Spleen (tissue), 11 donors: Measurements from ENCODE around the gene MYH7B. TPM values are rescaled to one million over a fixed set of nuclear protein-coding genes. Genes with fewer than 3 reads are reported as not detected.

Source experiments
- DNase-seq: peaks from one replicate; pipeline ENCODE4 v3.0.0-alpha.2; 2020
- H3K27ac ChIP-seq, 8 donors: fragments of 200-600 bp; sonication (generic) in 7 of 8; 1 replicate in 4 of 8; 2 replicates in 4 of 8; pipeline versions ENCODE4 v1.5.0 to v1.8.0; 2016 to 2021; ENCODE audit warnings: inconsistent platforms in 4 of 8, mild to moderate bottlenecking in 4 of 8, moderate library complexity in 1 of 8
- H3K27me3 ChIP-seq, 7 donors: fragments of 200-600 bp; sonication (generic) in 6 of 7; replicated peaks in 1 of 7; 1 replicate in 4 of 7; 2 replicates in 3 of 7; pipeline versions ENCODE4 v1.5.0 to v1.8.0; 2016 to 2021; ENCODE audit warnings: inconsistent platforms in 3 of 7, mild to moderate bottlenecking in 1 of 7
- H3K36me3 ChIP-seq, 6 donors: fragments of 200-600 bp; sonication (generic) in 5 of 6; 1 replicate in 4 of 6; 2 replicates in 2 of 6; pipeline versions ENCODE4 v1.5.0 to v1.8.0; 2016 to 2021; ENCODE audit warnings: inconsistent platforms in 2 of 6
- H3K4me1 ChIP-seq, 6 donors: fragments of 200-600 bp; sonication (generic) in 5 of 6; 1 replicate in 3 of 6; 2 replicates in 3 of 6; pipeline versions ENCODE4 v1.5.0 to v1.8.0; 2016 to 2021; ENCODE audit warnings: inconsistent platforms in 3 of 6
- H3K4me3 ChIP-seq, 8 donors: fragments of 200-600 bp; sonication (generic) in 7 of 8; 1 replicate in 4 of 8; 2 replicates in 4 of 8; pipeline versions ENCODE4 v1.5.0 to v1.8.0; 2016 to 2021; ENCODE audit warnings: inconsistent platforms in 4 of 8, mild to moderate bottlenecking in 4 of 8, moderate library complexity in 2 of 8
- H3K9me3 ChIP-seq, 8 donors: fragments of 200-600 bp; sonication (generic) in 7 of 8; 1 replicate in 4 of 8; 2 replicates in 4 of 8; pipeline versions ENCODE4 v1.5.0 to v1.8.0; 2016 to 2021; ENCODE audit warnings: inconsistent platforms in 4 of 8
- CTCF ChIP-seq, 11 experiments: fragments of 200-600 bp in 7 of 11; fragments of 450-650 bp in 4 of 11; sonication (generic) in 4 of 11; IDR thresholded peaks in 8 of 11; conservative IDR thresholded peaks in 3 of 11; 1 replicate in 7 of 11; 2 replicates in 4 of 11; pipeline versions ENCODE4 v1.4.0 to v1.8.0; 2016 to 2021; ENCODE audit warnings: antibody characterized with exemption in 11 of 11, inconsistent platforms in 4 of 11, mild to moderate bottlenecking in 1 of 11
- POLR2A ChIP-seq, 3 donors: fragments of 450-650 bp; IDR thresholded peaks; one replicate each; pipeline ENCODE4 v1.5.1; 2017; ENCODE audit warnings: antibody characterized with exemption in 3 of 3, mild to moderate bottlenecking in 1 of 3
- POLR2AphosphoS5 ChIP-seq, 3 donors: sonication (generic); formaldehyde crosslinking; IDR thresholded peaks; one replicate each; pipeline ENCODE4 v1.5.1; 2017; ENCODE audit warnings: antibody characterized with exemption in 3 of 3
- WGBS, 5 donors: extraction: QIAGEN DNeasy Blood & Tissue Kit in 3 of 5; methylation state at CpG; one replicate each; pipeline versions ENCODE4 v1.1.5 to v1.1.7; 2013 to 2018; 5-methylcytosine and 5-hydroxymethylcytosine counted together
- intact Hi-C: fragments of 100-400 bp; cut with DNase I; formaldehyde crosslinking; loops from one replicate; pipeline ENCODE4 v1.15.0; 2023; ENCODE audit warnings: low total_unique reads
- polyA plus RNA-seq, 3 donors: library from polyadenylated mRNA; stranded (reverse); fragments of 200-250 nt; gene quantifications; one replicate each; pipeline ENCODE4 v1.2.1, GENCODE V29; 2013
- total RNA-seq, 7 donors: library from RNA; depleted of rRNA in 3 of 7; stranded (reverse); fragments of >200 nt in 3 of 7; fragmentation: NEBNext Ultra II Directional in 4 of 7; extraction: Animal tissue kit (Norgen Biotek cat#: 25700) in 4 of 7; gene quantifications; one replicate each; pipeline versions ENCODE4 v1.1.0 to v1.2.1, GENCODE V29; 2016 to 2021
- donor health status: healthy with polysubstance abuse.
- donor health status: DM: no; HTN: no; CAD: no; lungs with moderate emphysema.
- donor health status: DM: no; HTN: no; CAD: no.
- donor health status: Bipolar disorder and iron deficiency.
- donor health status: healthy.
- donor health status: DM: no; HTN: no; CAD: no.
- donor health status: DM: yes; HTN: yes; CAD: no.

The MYH7B gene
- total and polyA plus RNA-seq, 10 donors: 0.09 to 1.7 (median 0.75) TPM

DNA sequence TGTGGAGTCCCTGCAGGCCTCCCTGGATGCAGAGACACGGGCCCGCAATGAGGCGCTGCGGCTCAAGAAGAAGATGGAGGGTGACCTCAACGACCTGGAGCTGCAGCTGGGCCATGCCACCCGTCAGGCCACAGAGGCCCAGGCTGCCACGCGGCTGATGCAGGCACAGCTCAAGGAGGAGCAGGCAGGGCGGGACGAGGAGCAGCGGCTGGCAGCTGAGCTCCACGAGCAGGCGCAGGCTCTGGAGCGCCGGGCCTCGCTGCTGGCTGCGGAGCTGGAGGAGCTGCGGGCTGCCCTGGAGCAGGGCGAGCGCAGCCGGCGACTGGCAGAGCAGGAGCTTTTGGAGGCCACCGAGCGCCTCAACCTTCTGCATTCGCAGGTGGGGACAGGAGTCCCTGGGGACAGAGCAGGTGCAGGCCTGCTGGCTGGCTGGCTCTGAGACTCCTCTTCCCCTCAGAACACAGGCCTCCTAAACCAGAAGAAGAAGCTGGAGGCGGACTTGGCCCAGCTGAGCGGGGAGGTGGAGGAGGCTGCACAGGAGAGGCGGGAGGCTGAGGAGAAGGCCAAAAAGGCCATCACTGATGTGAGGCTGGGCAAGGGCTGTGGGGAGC lies 44.7 kb downstream of the MYH7B start:
- DNase-seq: no peak
- no peak for TF ChIP-seq CTCF (IDR thresholded peaks at IDR 0.05 in 8 of 11, conservative IDR thresholded peaks at IDR 0.05 in 3 of 11)
- peak in 2 of 3 donors; percentile 14 to 54 for TF ChIP-seq POLR2AphosphoS5 (IDR thresholded peaks at IDR 0.05)
- no peak for TF ChIP-seq POLR2A (IDR thresholded peaks at IDR 0.05)
- H3K9me3 ChIP-seq: no peaks in the 10 kb centered on the region

GRCh38 chr20:35000922-35001595 lies 45.4 kb downstream of the MYH7B start:
- no peak for DNase-seq
- H3K4me3 ChIP-seq: no peak overlapping the region
- H3K27ac ChIP-seq: no peak overlapping the region
- peak in 2 of 3 donors; percentile 8 to 26 for TF ChIP-seq POLR2AphosphoS5 (IDR thresholded peaks at IDR 0.05)
- TF ChIP-seq CTCF (IDR thresholded peaks at IDR 0.05 in 8 of 11, conservative IDR thresholded peaks at IDR 0.05 in 3 of 11): no peak
- peaks cover 0 to 100% (median 98%) of the 10 kb centered on the region in 6 donors for H3K36me3 ChIP-seq
- WGBS, 5 donors: 88 to 95% (median 94%) methylated on average over 16 to 28 of the region's 28 CpGs
- H3K27me3 ChIP-seq: no peaks in the 10 kb centered on the region
- no peaks in the 10 kb centered on the region for H3K4me1 ChIP-seq
- intact Hi-C loops: no loop called here
- no peaks in the 10 kb centered on the region for H3K9me3 ChIP-seq

More for the DNA sequence above, 44.7 kb downstream of the MYH7B start:
- Histone ChIP-seq H3K27me3 (no peaks in the 10 kb centered on the region), H3K4me3 (no peak overlapping the region), H3K27ac (no peak overlapping the region), H3K4me1 (no peaks in the 10 kb centered on the region), H3K36me3 (peaks cover 0 to 100% (median 97%) of the 10 kb centered on the region in 6 donors)
- 89 to 93% (median 91%) methylated on average over 17 to 28 of the region's 28 CpGs for WGBS, 5 donors
- intact Hi-C loops: no loop called here

GRCh38 chr20:35001596-35002362 lies 46.1 kb downstream of the MYH7B start:
- WGBS, 5 donors: 90 to 93% (median 92%) methylated on average over 15 of the region's 15 CpGs
- TF ChIP-seq POLR2AphosphoS5 (IDR thresholded peaks at IDR 0.05) (peak in 1 of 3 donors; percentile 35), CTCF (IDR thresholded peaks at IDR 0.05 in 8 of 11, conservative IDR thresholded peaks at IDR 0.05 in 3 of 11) (no peak), POLR2A (IDR thresholded peaks at IDR 0.05) (no peak)
- Histone ChIP-seq H3K27ac (no peak overlapping the region), H3K4me3 (no peak overlapping the region), H3K4me1 (no peaks in the 10 kb centered on the region), H3K36me3 (peaks cover 0 to 100% (median 99%) of the 10 kb centered on the region in 6 donors), H3K27me3 (no peaks in the 10 kb centered on the region), H3K9me3 (no peaks in the 10 kb centered on the region)
- DNase-seq: peak; percentile 58
- intact Hi-C loops: no loop called here
